ENCODE measurements around the gene CCDC15.

- TF ChIP-seq CTCF (IDR thresholded peaks at IDR 0.05) = no peak
- TF ChIP-seq POLR2A (IDR thresholded peaks at IDR 0.05) = no peak
Observed at GRCh38 chr11:124950601-124951330, 3.2 kb upstream of the CCDC15 start.
